GM23338 (cell line): ENCODE results near the gene SLC26A1.

Experiments
- CREB1 ChIP-seq: fragments of 250-450 bp; sonication (Bioruptor Pico); IDR thresholded peaks from 2 replicates; pipeline ENCODE4 v1.5.0; 2020; ENCODE audit warnings: low read depth, mild to moderate bottlenecking, moderate library complexity
- EZH2 ChIP-seq: fragments of 200-600 bp; sonication (generic); IDR thresholded peaks from one replicate; pipeline ENCODE4 v1.8.0; 2017; ENCODE audit warnings: antibody characterized with exemption, mild to moderate bottlenecking, low read depth; ENCODE audit not compliant: unreplicated experiment
- EZH2phosphoT487 ChIP-seq: fragments of 200-600 bp; sonication (generic); IDR thresholded peaks from one replicate; pipeline ENCODE4 v1.8.1; 2018; ENCODE audit warnings: antibody characterized with exemption; ENCODE audit not compliant: unreplicated experiment
- TF ChIP-seq, protein P1 (sequence below): IDR thresholded peaks from one replicate; pipeline ENCODE4 v1.6.1; 2018; ENCODE audit warnings: antibody characterized with exemption; ENCODE audit not compliant: unreplicated experiment
- TF ChIP-seq, protein P2 (sequence below), 2 experiments: fragments of 200-600 bp in 1 of 2; sonication (generic) in 1 of 2; conservative IDR thresholded peaks; 2 replicates each; pipeline versions ENCODE4 v1.5.1 to v1.6.1; 2016 to 2017; ENCODE audit warnings: antibody characterized with exemption in 2 of 2, low read depth in 2 of 2, mild to moderate bottlenecking in 2 of 2, moderate library complexity in 1 of 2

DNA sequence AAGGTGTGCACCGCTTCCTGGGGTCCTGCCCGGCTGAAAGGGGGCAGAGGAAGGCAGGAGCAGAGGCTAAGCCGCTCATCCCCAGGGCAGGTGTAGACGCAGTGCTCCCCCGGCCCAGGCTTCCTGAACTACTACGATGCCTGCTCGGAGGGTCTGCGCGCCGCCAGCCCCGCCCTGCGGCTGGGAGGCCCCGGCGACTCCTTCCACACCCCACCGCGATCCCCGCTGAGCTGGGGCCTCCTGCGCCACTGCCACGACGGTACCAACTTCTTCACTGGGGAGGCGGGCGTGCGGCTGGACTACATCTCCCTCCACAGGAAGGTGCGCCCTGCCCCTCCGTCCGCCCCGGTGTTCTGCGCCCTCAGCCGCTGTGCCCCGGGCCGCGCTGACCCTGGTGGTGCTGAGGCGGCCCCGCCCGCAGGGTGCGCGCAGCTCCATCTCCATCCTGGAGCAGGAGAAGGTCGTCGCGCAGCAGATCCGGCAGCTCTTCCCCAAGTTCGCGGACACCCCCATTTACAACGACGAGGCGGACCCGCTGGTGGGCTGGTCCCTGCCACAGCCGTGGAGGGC, 8.4 kb upstream of the SLC26A1 start:
- TF ChIP-seq, protein P1, sequence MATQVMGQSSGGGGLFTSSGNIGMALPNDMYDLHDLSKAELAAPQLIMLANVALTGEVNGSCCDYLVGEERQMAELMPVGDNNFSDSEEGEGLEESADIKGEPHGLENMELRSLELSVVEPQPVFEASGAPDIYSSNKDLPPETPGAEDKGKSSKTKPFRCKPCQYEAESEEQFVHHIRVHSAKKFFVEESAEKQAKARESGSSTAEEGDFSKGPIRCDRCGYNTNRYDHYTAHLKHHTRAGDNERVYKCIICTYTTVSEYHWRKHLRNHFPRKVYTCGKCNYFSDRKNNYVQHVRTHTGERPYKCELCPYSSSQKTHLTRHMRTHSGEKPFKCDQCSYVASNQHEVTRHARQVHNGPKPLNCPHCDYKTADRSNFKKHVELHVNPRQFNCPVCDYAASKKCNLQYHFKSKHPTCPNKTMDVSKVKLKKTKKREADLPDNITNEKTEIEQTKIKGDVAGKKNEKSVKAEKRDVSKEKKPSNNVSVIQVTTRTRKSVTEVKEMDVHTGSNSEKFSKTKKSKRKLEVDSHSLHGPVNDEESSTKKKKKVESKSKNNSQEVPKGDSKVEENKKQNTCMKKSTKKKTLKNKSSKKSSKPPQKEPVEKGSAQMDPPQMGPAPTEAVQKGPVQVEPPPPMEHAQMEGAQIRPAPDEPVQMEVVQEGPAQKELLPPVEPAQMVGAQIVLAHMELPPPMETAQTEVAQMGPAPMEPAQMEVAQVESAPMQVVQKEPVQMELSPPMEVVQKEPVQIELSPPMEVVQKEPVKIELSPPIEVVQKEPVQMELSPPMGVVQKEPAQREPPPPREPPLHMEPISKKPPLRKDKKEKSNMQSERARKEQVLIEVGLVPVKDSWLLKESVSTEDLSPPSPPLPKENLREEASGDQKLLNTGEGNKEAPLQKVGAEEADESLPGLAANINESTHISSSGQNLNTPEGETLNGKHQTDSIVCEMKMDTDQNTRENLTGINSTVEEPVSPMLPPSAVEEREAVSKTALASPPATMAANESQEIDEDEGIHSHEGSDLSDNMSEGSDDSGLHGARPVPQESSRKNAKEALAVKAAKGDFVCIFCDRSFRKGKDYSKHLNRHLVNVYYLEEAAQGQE, result no peak
- TF ChIP-seq, protein P2, sequence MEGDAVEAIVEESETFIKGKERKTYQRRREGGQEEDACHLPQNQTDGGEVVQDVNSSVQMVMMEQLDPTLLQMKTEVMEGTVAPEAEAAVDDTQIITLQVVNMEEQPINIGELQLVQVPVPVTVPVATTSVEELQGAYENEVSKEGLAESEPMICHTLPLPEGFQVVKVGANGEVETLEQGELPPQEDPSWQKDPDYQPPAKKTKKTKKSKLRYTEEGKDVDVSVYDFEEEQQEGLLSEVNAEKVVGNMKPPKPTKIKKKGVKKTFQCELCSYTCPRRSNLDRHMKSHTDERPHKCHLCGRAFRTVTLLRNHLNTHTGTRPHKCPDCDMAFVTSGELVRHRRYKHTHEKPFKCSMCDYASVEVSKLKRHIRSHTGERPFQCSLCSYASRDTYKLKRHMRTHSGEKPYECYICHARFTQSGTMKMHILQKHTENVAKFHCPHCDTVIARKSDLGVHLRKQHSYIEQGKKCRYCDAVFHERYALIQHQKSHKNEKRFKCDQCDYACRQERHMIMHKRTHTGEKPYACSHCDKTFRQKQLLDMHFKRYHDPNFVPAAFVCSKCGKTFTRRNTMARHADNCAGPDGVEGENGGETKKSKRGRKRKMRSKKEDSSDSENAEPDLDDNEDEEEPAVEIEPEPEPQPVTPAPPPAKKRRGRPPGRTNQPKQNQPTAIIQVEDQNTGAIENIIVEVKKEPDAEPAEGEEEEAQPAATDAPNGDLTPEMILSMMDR (conservative IDR thresholded peaks at IDR 0.05; ENCODE audit: low read depth in 2 of 2), result no peak
- no peak for TF ChIP-seq CREB1
- no peak for TF ChIP-seq EZH2
- TF ChIP-seq EZH2phosphoT487, result no peak
